A673 (cell line): ENCODE measurements around the gene ZNRF3. TPM values are rescaled to one million over a fixed set of nuclear protein-coding genes. Genes with fewer than 3 reads are reported as not detected.

Experiments used
- BruUV-seq: library from RNA; stranded (reverse); fragments of 400-500 nt; replicated peaks from 2 replicates; lab custom pipeline; 2021; lab: Mats Ljungman, UMichigan
- CTCF ChIA-PET: fragments of 300-600 bp; sonication (Branson Sonifier 250); formaldehyde crosslinking; loops from one replicate; lab custom pipeline; 2022; ENCODE audit warnings: antibody characterized with exemption; lab: Charles Lee
- POLR2A ChIA-PET: fragments of 300-600 bp; sonication (Branson Sonifier 250); formaldehyde crosslinking; loops from one replicate; lab custom pipeline; 2022; ENCODE audit warnings: antibody characterized with exemption; ENCODE audit not compliant: low non-redundant PET; lab: Charles Lee
- DNase-seq: peaks from one replicate; pipeline ENCODE4 v3.0.0-alpha.2; 2015; ENCODE audit warnings: low spot score
- H3K27ac ChIP-seq: fragments of 200-600 bp; sonication (generic); 2 replicates; pipeline ENCODE4 v1.5.1; 2016; ENCODE audit warnings: mixed run types, low read depth, mild to moderate bottlenecking, mixed read lengths, antibody characterized with exemption, low read length; ENCODE audit not compliant: poor library complexity, severe bottlenecking
- H3K27me3 ChIP-seq: fragments of 200-600 bp; sonication (generic); replicated peaks from 2 replicates; pipeline ENCODE4 v1.6.1; 2017; ENCODE audit warnings: mixed run types, low read depth, mild to moderate bottlenecking, mixed read lengths, antibody characterized with exemption, low read length; ENCODE audit not compliant: insufficient read depth, poor library complexity
- H3K36me3 ChIP-seq: fragments of 200-600 bp; sonication (generic); 2 replicates; pipeline ENCODE4 v1.6.1; 2016; ENCODE audit warnings: mixed run types, mild to moderate bottlenecking, mixed read lengths, antibody characterized with exemption, low read length; ENCODE audit not compliant: insufficient read depth, poor library complexity, severe bottlenecking
- H3K4me1 ChIP-seq: fragments of 200-600 bp; sonication (generic); 2 replicates; pipeline ENCODE4 v1.6.1; 2017; ENCODE audit warnings: mixed run types, mild to moderate bottlenecking, mixed read lengths, antibody characterized with exemption, low read length; ENCODE audit not compliant: insufficient read depth, poor library complexity, severe bottlenecking
- H3K4me3 ChIP-seq: fragments of 200-600 bp; sonication (generic); 2 replicates; pipeline ENCODE4 v1.5.1; 2016; ENCODE audit warnings: low read depth, mixed run types, mild to moderate bottlenecking, mixed read lengths, low read length; ENCODE audit not compliant: poor library complexity, severe bottlenecking
- H3K9me3 ChIP-seq: fragments of 200-600 bp; sonication (generic); 2 replicates; pipeline ENCODE4 v1.6.1; 2016; ENCODE audit warnings: mixed run types, low read depth, mild to moderate bottlenecking, mixed read lengths, antibody characterized with exemption, low read length; ENCODE audit not compliant: poor library complexity, severe bottlenecking
- EZH2 ChIP-seq: fragments of 200-600 bp; sonication (generic); IDR thresholded peaks from 2 replicates; pipeline ENCODE4 v1.6.1; 2017; ENCODE audit warnings: borderline replicate concordance, low read depth, mild to moderate bottlenecking, mixed read lengths, antibody characterized with exemption, low read length; ENCODE audit not compliant: poor library complexity, severe bottlenecking
- intact Hi-C: fragments of 100-400 bp; cut with micrococcal nuclease; formaldehyde crosslinking; loops from one replicate; pipeline ENCODE4 v1.10.0; 2022; ENCODE audit not compliant: unreplicated experiment
- total RNA-seq: library from RNA; stranded (reverse); gene quantifications from 2 replicates; pipeline ENCODE4 v1.2.3, GENCODE V29; 2021
- TF ChIP-seq, protein P1 (sequence below): fragments of 300-800, 200-600 bp; sonication (generic); conservative IDR thresholded peaks from 2 replicates; pipeline ENCODE4 v1.5.1; 2017; ENCODE audit warnings: low read depth, mild to moderate bottlenecking, antibody characterized with exemption, low read length, moderate library complexity, mixed read lengths

Gene ZNRF3
- total RNA-seq, 1 experiment from 2014 or later, result 11.9 TPM

DNA sequence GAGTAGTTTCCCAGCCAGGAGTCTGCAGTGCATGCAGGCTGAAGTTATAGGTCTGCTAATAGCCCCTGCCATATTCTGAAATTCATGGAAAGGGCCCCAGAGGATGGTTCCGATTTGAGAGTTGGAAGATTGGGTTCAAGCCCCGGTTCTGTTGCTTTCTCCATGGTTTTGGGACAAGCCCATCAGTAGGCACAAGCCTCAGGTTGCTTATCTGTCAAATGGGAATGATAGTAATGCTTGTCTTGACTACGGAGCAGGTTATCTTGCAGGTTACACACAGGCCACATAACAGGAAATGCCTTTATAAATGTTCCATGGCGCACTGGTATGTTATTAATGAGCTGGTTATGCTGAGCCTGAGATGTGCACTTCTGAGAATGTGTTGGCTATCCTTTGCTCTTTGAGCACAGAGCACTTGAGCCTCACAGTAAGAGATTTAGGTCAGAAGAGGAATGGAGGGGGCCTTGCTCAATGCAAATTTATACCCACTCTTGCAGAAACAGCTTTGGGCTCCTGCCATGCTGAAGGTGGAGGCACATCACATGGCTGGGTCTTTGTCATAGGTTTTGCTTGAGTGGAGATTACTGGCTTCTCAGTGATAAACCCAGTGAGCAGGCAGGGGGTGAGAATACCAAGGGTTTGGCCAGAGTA, 47.1 kb downstream of the ZNRF3 start:
- ChIA-PET POLR2A (no interaction called here), CTCF (no interaction called here)
- no peaks in the 10 kb centered on the region for H3K9me3 ChIP-seq
- no peaks in the 10 kb centered on the region for H3K36me3 ChIP-seq
- intact Hi-C loops, result no loop called here
- H3K27me3 ChIP-seq, result no peaks in the 10 kb centered on the region
- peak; percentile 35 for DNase-seq
- peaks cover 13% of the 10 kb centered on the region for H3K4me1 ChIP-seq
- H3K27ac ChIP-seq, result no peak overlapping the region
- H3K4me3 ChIP-seq, result no peak overlapping the region
- no TSS peak for BruUV-seq
- TF ChIP-seq EZH2, result no peak
- TF ChIP-seq, protein P1, sequence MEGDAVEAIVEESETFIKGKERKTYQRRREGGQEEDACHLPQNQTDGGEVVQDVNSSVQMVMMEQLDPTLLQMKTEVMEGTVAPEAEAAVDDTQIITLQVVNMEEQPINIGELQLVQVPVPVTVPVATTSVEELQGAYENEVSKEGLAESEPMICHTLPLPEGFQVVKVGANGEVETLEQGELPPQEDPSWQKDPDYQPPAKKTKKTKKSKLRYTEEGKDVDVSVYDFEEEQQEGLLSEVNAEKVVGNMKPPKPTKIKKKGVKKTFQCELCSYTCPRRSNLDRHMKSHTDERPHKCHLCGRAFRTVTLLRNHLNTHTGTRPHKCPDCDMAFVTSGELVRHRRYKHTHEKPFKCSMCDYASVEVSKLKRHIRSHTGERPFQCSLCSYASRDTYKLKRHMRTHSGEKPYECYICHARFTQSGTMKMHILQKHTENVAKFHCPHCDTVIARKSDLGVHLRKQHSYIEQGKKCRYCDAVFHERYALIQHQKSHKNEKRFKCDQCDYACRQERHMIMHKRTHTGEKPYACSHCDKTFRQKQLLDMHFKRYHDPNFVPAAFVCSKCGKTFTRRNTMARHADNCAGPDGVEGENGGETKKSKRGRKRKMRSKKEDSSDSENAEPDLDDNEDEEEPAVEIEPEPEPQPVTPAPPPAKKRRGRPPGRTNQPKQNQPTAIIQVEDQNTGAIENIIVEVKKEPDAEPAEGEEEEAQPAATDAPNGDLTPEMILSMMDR, result no peak

DNA sequence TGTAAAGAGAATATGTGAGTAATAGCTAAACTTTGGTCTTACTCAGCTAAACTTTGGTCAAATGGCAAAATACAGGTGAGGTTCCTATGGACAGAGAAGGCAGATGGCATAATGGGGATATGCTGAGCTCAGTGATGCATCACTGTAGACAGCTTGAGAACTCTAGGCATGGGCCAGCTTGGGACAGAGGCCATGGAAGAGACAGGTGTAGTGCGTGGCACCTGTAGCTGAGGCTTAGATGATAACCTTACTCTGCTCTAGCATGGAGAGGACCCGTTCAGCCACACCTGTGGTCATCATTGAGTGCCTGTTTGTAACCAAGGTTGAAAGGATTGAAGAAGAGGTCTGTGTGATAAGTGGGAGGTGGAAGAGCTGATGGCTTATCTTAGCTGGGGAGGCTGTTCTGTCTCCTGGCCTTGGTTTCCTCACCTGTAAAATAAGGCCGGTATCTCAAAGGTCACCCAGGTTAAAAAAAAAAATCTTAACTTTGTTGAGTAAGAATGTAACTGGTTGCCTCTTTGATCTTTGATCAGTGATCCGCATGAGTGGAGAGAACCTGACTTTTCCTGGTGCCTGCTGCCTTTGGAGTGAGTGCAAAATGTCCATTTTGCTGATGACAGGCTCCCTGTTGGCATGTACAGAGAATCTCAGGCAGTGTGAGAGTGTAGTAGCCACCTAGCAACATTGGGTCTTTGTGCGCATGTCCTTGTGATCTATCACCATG, 48.6 kb downstream of the ZNRF3 start:
- BruUV-seq, result no TSS peak
- DNase-seq, result no peak
- TF ChIP-seq, protein P1, result no peak
- no peak for TF ChIP-seq EZH2
- H3K36me3 ChIP-seq, result no peaks in the 10 kb centered on the region
- H3K4me1 ChIP-seq, result peaks cover 13% of the 10 kb centered on the region
- H3K4me3 ChIP-seq, result no peak overlapping the region
- ChIA-PET CTCF (no interaction called here), POLR2A (no interaction called here)
- H3K27ac ChIP-seq, result no peak overlapping the region
- intact Hi-C loops, result no loop called here
- H3K9me3 ChIP-seq, result no peaks in the 10 kb centered on the region
- H3K27me3 ChIP-seq, result no peaks in the 10 kb centered on the region

DNA sequence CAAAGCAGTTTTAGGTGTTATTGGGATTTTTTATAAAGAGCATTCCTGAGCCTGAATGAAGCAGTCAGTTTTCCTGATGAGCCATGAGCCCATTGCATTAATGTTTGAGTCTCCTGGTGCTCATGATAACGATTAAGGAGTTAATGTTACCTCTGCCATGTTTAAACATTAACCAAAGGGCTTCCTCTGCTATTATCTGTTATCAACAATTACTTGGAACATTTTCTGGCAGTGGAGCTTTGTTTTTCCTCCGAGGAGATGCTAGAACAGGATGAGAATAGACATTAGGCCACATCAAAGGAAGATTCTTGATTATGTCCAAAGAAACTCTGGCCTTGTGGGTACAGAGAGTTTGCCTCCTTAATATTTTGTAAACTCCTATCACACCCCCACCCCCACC, 49.9 kb downstream of the ZNRF3 start:
- TF ChIP-seq, protein P1, result no peak
- TF ChIP-seq EZH2, result no peak
- Histone ChIP-seq H3K27ac (no peak overlapping the region), H3K4me1 (peaks cover 13% of the 10 kb centered on the region), H3K27me3 (no peaks in the 10 kb centered on the region), H3K4me3 (no peak overlapping the region), H3K9me3 (no peaks in the 10 kb centered on the region), H3K36me3 (no peaks in the 10 kb centered on the region)
- intact Hi-C loops, result no loop called here
- ChIA-PET CTCF (no interaction called here), POLR2A (no interaction called here)
- DNase-seq, result no peak
- no TSS peak for BruUV-seq
